ENCODE measurements around the gene FAM89A. TPM values are rescaled to one million over a fixed set of nuclear protein-coding genes. Genes with fewer than 3 reads are reported as not detected.

FAM89A gene
- polyA plus RNA-seq, 1 experiment, result 15.6 TPM

- no peak for TF ChIP-seq CTCF (IDR thresholded peaks at IDR 0.05; ENCODE audit: insufficient read depth, low read depth, low read length)
- POLR2A ChIA-PET, result no interaction called here
- no peaks in the 10 kb centered on the region for H3K36me3 ChIP-seq (ENCODE audit: control insufficient read depth, insufficient read depth, low read length)
- no peaks in the 10 kb centered on the region for H3K27me3 ChIP-seq (ENCODE audit: control insufficient read depth, insufficient read depth, low read length)
- H3K4me3 ChIP-seq (ENCODE audit: low read depth, low read length), result no peak overlapping the region
- CTCF ChIA-PET, result interaction anchor here (1.6 kb wide), 1 partner anchor 239 kb away, joined by 4 read pairs; no protein-coding TSS in a partner anchor
- DNase-seq (ENCODE audit: low read depth), result no peak
Measured at GRCh38 chr1:230971771-230972170, 68.3 kb downstream of the FAM89A start.

- CTCF ChIA-PET, result interaction anchor here (1.1 kb wide), 1 partner anchor 16 kb away, joined by 3 read pairs; no protein-coding TSS in a partner anchor
- POLR2A ChIA-PET, result no interaction called here
- no peak for TF ChIP-seq CTCF (IDR thresholded peaks at IDR 0.05; ENCODE audit: insufficient read depth, low read depth, low read length)
- Histone ChIP-seq H3K4me3 (ENCODE audit: low read depth, low read length) (no peak overlapping the region), H3K27me3 (ENCODE audit: control insufficient read depth, insufficient read depth, low read length) (no peaks in the 10 kb centered on the region), H3K36me3 (ENCODE audit: control insufficient read depth, insufficient read depth, low read length) (no peaks in the 10 kb centered on the region)
- DNase-seq (ENCODE audit: low read depth), result no peak
Measured at GRCh38 chr1:230970432-230970831, 69.6 kb downstream of the FAM89A start.

Other genes with a start within 250 kb of the FAM89A start
- 186 and 195 TPM in 2 replicates for gene C1orf198, start 171.7 kb downstream of the FAM89A start, polyA plus RNA-seq (2011; rRNA removed)
- gene TTC13, start 61.4 kb downstream of the FAM89A start, polyA plus RNA-seq (2011; rRNA removed), result 7.4 and 12.5 TPM in 2 replicates
- gene ARV1, start 61.2 kb downstream of the FAM89A start, polyA plus RNA-seq (2011; rRNA removed), result 14.1 and 30.7 TPM in 2 replicates
- 0.01 and 0.02 TPM in 2 replicates for gene TRIM67, start 121.8 kb upstream of the FAM89A start, polyA plus RNA-seq (2011; rRNA removed)
- gene GNPAT, start 201.0 kb upstream of the FAM89A start, polyA plus RNA-seq (2011; rRNA removed), result 22.8 and 38.2 TPM in 2 replicates

Measured in BJ (cell line).